Measurements from ENCODE around the gene FOXN1.

- no peak for TF ChIP-seq POLR2AphosphoS5 (IDR thresholded peaks at IDR 0.05)
- TF ChIP-seq, protein P1, sequence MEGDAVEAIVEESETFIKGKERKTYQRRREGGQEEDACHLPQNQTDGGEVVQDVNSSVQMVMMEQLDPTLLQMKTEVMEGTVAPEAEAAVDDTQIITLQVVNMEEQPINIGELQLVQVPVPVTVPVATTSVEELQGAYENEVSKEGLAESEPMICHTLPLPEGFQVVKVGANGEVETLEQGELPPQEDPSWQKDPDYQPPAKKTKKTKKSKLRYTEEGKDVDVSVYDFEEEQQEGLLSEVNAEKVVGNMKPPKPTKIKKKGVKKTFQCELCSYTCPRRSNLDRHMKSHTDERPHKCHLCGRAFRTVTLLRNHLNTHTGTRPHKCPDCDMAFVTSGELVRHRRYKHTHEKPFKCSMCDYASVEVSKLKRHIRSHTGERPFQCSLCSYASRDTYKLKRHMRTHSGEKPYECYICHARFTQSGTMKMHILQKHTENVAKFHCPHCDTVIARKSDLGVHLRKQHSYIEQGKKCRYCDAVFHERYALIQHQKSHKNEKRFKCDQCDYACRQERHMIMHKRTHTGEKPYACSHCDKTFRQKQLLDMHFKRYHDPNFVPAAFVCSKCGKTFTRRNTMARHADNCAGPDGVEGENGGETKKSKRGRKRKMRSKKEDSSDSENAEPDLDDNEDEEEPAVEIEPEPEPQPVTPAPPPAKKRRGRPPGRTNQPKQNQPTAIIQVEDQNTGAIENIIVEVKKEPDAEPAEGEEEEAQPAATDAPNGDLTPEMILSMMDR (IDR thresholded peaks at IDR 0.05), result no peak
- no peak for TF ChIP-seq EP300 (IDR thresholded peaks at IDR 0.05)
Observed at GRCh38 chr17:28505986-28506665, at the start of gene FOXN1.

Data from stomach (tissue), 4 donors.